SK-N-SH treated with all-trans-retinoic acid at 6 μM for 48 hours (cell line): ENCODE data around the gene DAB2IP.

Experiments
- ARNTL ChIP-seq: fragments of 450-650 bp; formaldehyde crosslinking; IDR thresholded peaks from 2 replicates; pipeline ENCODE4 v1.5.0; 2020; ENCODE audit warnings: low read depth, mild to moderate bottlenecking, moderate library complexity, borderline replicate concordance
- CSDC2 ChIP-seq: fragments of 250-450 bp; sonication (Bioruptor Pico); IDR thresholded peaks from 2 replicates; pipeline ENCODE4 v1.5.0; 2020; ENCODE audit warnings: mild to moderate bottlenecking, moderate library complexity
- CSRNP3 ChIP-seq: fragments of 250-450 bp; sonication (Bioruptor Pico); IDR thresholded peaks from 2 replicates; pipeline ENCODE4 v1.5.1; 2021; ENCODE audit warnings: mild to moderate bottlenecking, moderate library complexity
- GLIS3 ChIP-seq: fragments of 250-450 bp; sonication (Bioruptor Pico); IDR thresholded peaks from 2 replicates; pipeline ENCODE4 v1.5.0; 2020; ENCODE audit warnings: mild to moderate bottlenecking, moderate library complexity
- PATZ1 ChIP-seq: fragments of 250-450 bp; sonication (Bioruptor Pico); IDR thresholded peaks from 2 replicates; pipeline ENCODE4 v1.8.0; 2020; ENCODE audit warnings: mild to moderate bottlenecking, moderate library complexity, borderline replicate concordance
- RARB ChIP-seq: fragments of 250-450 bp; sonication (Bioruptor Pico); IDR thresholded peaks from 2 replicates; pipeline ENCODE4 v1.8.0; 2021; ENCODE audit warnings: mild to moderate bottlenecking, moderate library complexity
- TCF4 ChIP-seq: fragments of 250-450 bp; sonication (Bioruptor Pico); IDR thresholded peaks from 2 replicates; pipeline ENCODE4 v1.8.0; 2021; ENCODE audit warnings: mild to moderate bottlenecking, moderate library complexity, borderline replicate concordance
- TOX ChIP-seq: fragments of 250-450 bp; sonication (Bioruptor Pico); IDR thresholded peaks from 2 replicates; pipeline ENCODE4 v1.8.0; 2021; ENCODE audit warnings: mild to moderate bottlenecking, moderate library complexity, borderline replicate concordance
- ZC3H10 ChIP-seq: fragments of 250-450 bp; sonication (Bioruptor Pico); IDR thresholded peaks from 2 replicates; pipeline ENCODE4 v1.5.1; 2021; ENCODE audit warnings: mild to moderate bottlenecking, moderate library complexity
- ZNF70 ChIP-seq: fragments of 450-650 bp; formaldehyde crosslinking; IDR thresholded peaks from 2 replicates; pipeline ENCODE4 v1.5.0; 2020; ENCODE audit warnings: mild to moderate bottlenecking, moderate library complexity
- ZNF8 ChIP-seq: fragments of 450-650 bp; formaldehyde crosslinking; IDR thresholded peaks from 2 replicates; pipeline ENCODE4 v1.5.0; 2020; ENCODE audit warnings: mild to moderate bottlenecking, moderate library complexity

- TF ChIP-seq ZC3H10 (no peak), CSRNP3 (CRISPR knock-in tag) (no peak), GLIS3 (no peak), ARNTL (CRISPR knock-in tag) (no peak), RARB (CRISPR knock-in tag) (no peak), ZNF70 (no peak), CSDC2 (CRISPR knock-in tag) (no peak), TCF4 (CRISPR knock-in tag) (no peak), TOX (CRISPR knock-in tag) (no peak), PATZ1 (CRISPR knock-in tag) (no peak), ZNF8 (CRISPR knock-in tag) (no peak)
Observed at GRCh38 chr9:121820286-121821005, 169.0 kb downstream of the DAB2IP start.
